ENCODE results near the gene CGB2.
"Not testable (repeated sequence)": the region's sequence is repeated elsewhere in the genome, so short reads cannot be mapped to it uniquely, and the experiment has no call there.

Gene CGB2

GRCh38 chr19:49038111-49038510 lies 6.4 kb downstream of the CGB2 start:
- not testable (repeated sequence) for DNase-seq, H3K4me3 Mint-ChIP-seq, H3K4me1 Mint-ChIP-seq, H3K27ac Mint-ChIP-seq, H3K36me3 Mint-ChIP-seq, H3K9me3 Mint-ChIP-seq, H3K27me3 Mint-ChIP-seq
- CTCF ChIA-PET, result interaction anchor here (0.7 to 1.0 kb wide), 2 partner anchors 36 to 187 kb away, joined by 3 read pairs; no protein-coding TSS in a partner anchor

GRCh38 chr19:49038557-49039276 lies 7.0 kb downstream of the CGB2 start:
- H3K27ac Mint-ChIP-seq, DNase-seq, H3K4me3 Mint-ChIP-seq, H3K36me3 Mint-ChIP-seq, H3K27me3 Mint-ChIP-seq, H3K4me1 Mint-ChIP-seq, H3K9me3 Mint-ChIP-seq: not testable (repeated sequence)
- CTCF ChIA-PET, result interaction anchor here (0.7 to 1.0 kb wide), 2 partner anchors 25 to 36 kb away, joined by 3 read pairs; no protein-coding TSS in a partner anchor

GRCh38 chr19:49039736-49040135 lies 8.0 kb downstream of the CGB2 start:
- CTCF ChIA-PET, result interaction anchor here (0.7 kb wide), 1 partner anchor 24 kb away, joined by 3 read pairs; no protein-coding TSS in a partner anchor
- not testable (repeated sequence) for H3K9me3 Mint-ChIP-seq, H3K27ac Mint-ChIP-seq, H3K36me3 Mint-ChIP-seq, H3K4me1 Mint-ChIP-seq, H3K27me3 Mint-ChIP-seq, DNase-seq, H3K4me3 Mint-ChIP-seq

GRCh38 chr19:49042177-49042576 lies 10.5 kb downstream of the CGB2 start:
- Mint-ChIP-seq H3K36me3 (no peaks in the 10 kb centered on the region), H3K9me3 (no peaks in the 10 kb centered on the region), H3K4me3 (no peak overlapping the region), H3K27ac (no peak overlapping the region), H3K4me1 (no peaks in the 10 kb centered on the region), H3K27me3 (peaks cover 4% of the 10 kb centered on the region)
- no peak for DNase-seq
- CTCF ChIA-PET, result no interaction called here

- H3K36me3 Mint-ChIP-seq, H3K4me1 Mint-ChIP-seq, DNase-seq, H3K9me3 Mint-ChIP-seq, H3K4me3 Mint-ChIP-seq, H3K27me3 Mint-ChIP-seq, H3K27ac Mint-ChIP-seq, CTCF ChIA-PET: not testable (repeated sequence)
Measured at GRCh38 chr19:49042666-49043065, 11.0 kb downstream of the CGB2 start.

- H3K9me3 Mint-ChIP-seq, H3K27ac Mint-ChIP-seq, H3K27me3 Mint-ChIP-seq, H3K4me3 Mint-ChIP-seq, DNase-seq, CTCF ChIA-PET, H3K36me3 Mint-ChIP-seq, H3K4me1 Mint-ChIP-seq: not testable (repeated sequence)
Measured at GRCh38 chr19:49043548-49043947, 11.9 kb downstream of the CGB2 start, which contains the start of gene CGB5. Gene CGB5 (plus strand): TSS chr19:49043848. CDS start chr19:49044210, 362 bp downstream.

GRCh38 chr19:49049011-49049410 lies 17.3 kb downstream of the CGB2 start, which contains the start of gene CGB8:
Gene CGB8 (minus strand): TSS chr19:49049111. CDS start chr19:49048739, 372 bp downstream.
- DNase-seq, H3K9me3 Mint-ChIP-seq, H3K4me1 Mint-ChIP-seq, CTCF ChIA-PET, H3K4me3 Mint-ChIP-seq, H3K27ac Mint-ChIP-seq, H3K36me3 Mint-ChIP-seq: not testable (repeated sequence)
- peaks cover 25% of the 10 kb centered on the region for H3K27me3 Mint-ChIP-seq

- CTCF ChIA-PET, H3K4me3 Mint-ChIP-seq, H3K4me1 Mint-ChIP-seq, DNase-seq, H3K36me3 Mint-ChIP-seq, H3K9me3 Mint-ChIP-seq, H3K27ac Mint-ChIP-seq: not testable (repeated sequence)
- peaks cover 30% of the 10 kb centered on the region for H3K27me3 Mint-ChIP-seq
Measured at GRCh38 chr19:49049834-49050233, 18.1 kb downstream of the CGB2 start.

GRCh38 chr19:49050376-49051033 lies 18.8 kb downstream of the CGB2 start:
- CTCF ChIA-PET, H3K36me3 Mint-ChIP-seq, H3K27ac Mint-ChIP-seq, H3K4me1 Mint-ChIP-seq, H3K9me3 Mint-ChIP-seq, DNase-seq, H3K4me3 Mint-ChIP-seq: not testable (repeated sequence)
- peaks cover 33% of the 10 kb centered on the region for H3K27me3 Mint-ChIP-seq

GRCh38 chr19:49056101-49056901 lies 24.6 kb downstream of the CGB2 start:
- Mint-ChIP-seq H3K27me3 (peaks cover 83% of the 10 kb centered on the region), H3K9me3 (no peaks in the 10 kb centered on the region), H3K36me3 (peaks cover 3% of the 10 kb centered on the region), H3K27ac (no peak overlapping the region), H3K4me3 (peak overlapping the region; percentile 70), H3K4me1 (peaks cover 26% of the 10 kb centered on the region)
- DNase-seq, result peak; percentile 66
- CTCF ChIA-PET, result interaction anchor here (1.0 to 1.4 kb wide), 2 partner anchors 42 to 56 kb away, joined by 4 to 6 read pairs; no protein-coding TSS in a partner anchor

- peaks cover 26% of the 10 kb centered on the region for H3K4me1 Mint-ChIP-seq
- not testable (repeated sequence) for DNase-seq, H3K36me3 Mint-ChIP-seq, H3K9me3 Mint-ChIP-seq, H3K27ac Mint-ChIP-seq
- peak overlapping the region; percentile 70 for H3K4me3 Mint-ChIP-seq
- peaks cover 91% of the 10 kb centered on the region for H3K27me3 Mint-ChIP-seq
- CTCF ChIA-PET, result interaction anchor here (1.0 kb wide), 1 partner anchor 41 kb away, joined by 6 read pairs; no protein-coding TSS in a partner anchor
Measured at GRCh38 chr19:49056902-49057596, 25.4 kb downstream of the CGB2 start.

GRCh38 chr19:49057636-49058234 lies 26.0 kb downstream of the CGB2 start, which contains the start of gene CGB7:
Gene CGB7 (minus strand): TSS chr19:49057749. CDS start chr19:49055375, 2,374 bp downstream.
- Mint-ChIP-seq H3K4me3 (peak within 1 kb of the TSS; percentile 70), H3K9me3 (no peaks in the 10 kb centered on the region), H3K36me3 (peaks cover 3% of the 10 kb centered on the region), H3K27me3 (peaks cover 94% of the 10 kb centered on the region), H3K4me1 (peaks cover 26% of the 10 kb centered on the region), H3K27ac (no peak within 1 kb of the TSS)
- DNase-seq, result peak; percentile 65
- CTCF ChIA-PET, result no interaction called here

- Mint-ChIP-seq H3K27me3 (peaks cover 97% of the 10 kb centered on the region), H3K9me3 (no peaks in the 10 kb centered on the region), H3K27ac (no peak overlapping the region), H3K36me3 (peaks cover 3% of the 10 kb centered on the region), H3K4me1 (peaks cover 26% of the 10 kb centered on the region), H3K4me3 (no peak overlapping the region)
- no peak for DNase-seq
- CTCF ChIA-PET, result no interaction called here
Measured at GRCh38 chr19:49058562-49058961, 26.9 kb downstream of the CGB2 start.
